ENCODE measurements around the gene PDE11A. TPM values are rescaled to one million over a fixed set of nuclear protein-coding genes. Genes with fewer than 3 reads are reported as not detected.

The PDE11A gene
- total RNA-seq, 1 experiment from 2014 or later = 0.61 TPM

GRCh38 chr2:177746358-177746757 is 326.2 kb downstream of the PDE11A start:
- H3K79me2 ChIP-seq (ENCODE audit: insufficient read depth, low read length) = no peaks in the 10 kb centered on the region
- no peak overlapping the region for H3K27ac ChIP-seq (ENCODE audit: low read depth, low read length)
- no peak for DNase-seq (ENCODE audit: low read depth, low spot score)
- ChIA-PET POLR2A (no interaction called here), RAD21 (ENCODE audit: low non-redundant PET in 1 of 2, low total read pairs in 2 of 2, uncharacterized antibody in 2 of 2, unreplicated experiment in 2 of 2) (no interaction called here), CTCF (no interaction called here)
- no peak overlapping the region for H3K9ac ChIP-seq (ENCODE audit: low read length)
- H4K20me1 ChIP-seq (ENCODE audit: insufficient read depth) = no peaks in the 10 kb centered on the region
- H2AFZ ChIP-seq (ENCODE audit: low read depth, low read length, poor library complexity, severe bottlenecking) = no peak overlapping the region
- no peak overlapping the region for H3K4me3 ChIP-seq (replicated peaks in 1 of 2; ENCODE audit: low read depth in 1 of 2, low read length in 2 of 2)
- no peaks in the 10 kb centered on the region for H3K4me1 ChIP-seq (ENCODE audit: control insufficient read depth in 1 of 2, insufficient read depth in 2 of 2, low read length in 2 of 2)
- H3K36me3 ChIP-seq (ENCODE audit: control insufficient read depth in 1 of 2, insufficient read depth in 2 of 2, low read length in 2 of 2) = no peaks in the 10 kb centered on the region
- no peaks in the 10 kb centered on the region for H3K9me2 ChIP-seq (ENCODE audit: insufficient read depth)
- no peak overlapping the region for H3K4me2 ChIP-seq (ENCODE audit: low read length)
- no peak for TF ChIP-seq POLR2A (IDR thresholded peaks at IDR 0.05; ENCODE audit: borderline replicate concordance, extremely low read depth, insufficient read depth, insufficient read length)
- TF ChIP-seq ZBTB33 (IDR thresholded peaks at IDR 0.05; ENCODE audit: extremely low read depth, insufficient replicate concordance, low read length) = no peak
- TF ChIP-seq ZNF274 (IDR thresholded peaks at IDR 0.05; ENCODE audit: low read depth, low read length) = no peak
- TF ChIP-seq SIN3A (IDR thresholded peaks at IDR 0.05; ENCODE audit: low read depth) = no peak
- TF ChIP-seq CBX3 (IDR thresholded peaks at IDR 0.05; ENCODE audit: low read depth) = no peak
- no peak for TF ChIP-seq POLR2AphosphoS5 (IDR thresholded peaks at IDR 0.05; ENCODE audit: low read depth, low read length)
- TF ChIP-seq FOSL1 (IDR thresholded peaks at IDR 0.05; ENCODE audit: low read depth) = no peak
- TF ChIP-seq TCF7L2 (IDR thresholded peaks at IDR 0.05; ENCODE audit: borderline replicate concordance, extremely low read depth, insufficient read depth, insufficient read length) = no peak
- no peak for TF ChIP-seq CEBPB (IDR thresholded peaks at IDR 0.05; ENCODE audit: low read depth)
- TF ChIP-seq EZH2phosphoT487 (IDR thresholded peaks at IDR 0.05; ENCODE audit: borderline replicate concordance) = no peak
- no peak for TF ChIP-seq REST (IDR thresholded peaks at IDR 0.05; ENCODE audit: low read depth)
- TF ChIP-seq EGR1 (IDR thresholded peaks at IDR 0.05; ENCODE audit: low read depth) = no peak
- TF ChIP-seq ELF1 (IDR thresholded peaks at IDR 0.05; ENCODE audit: borderline replicate concordance, low read depth) = no peak
- no peak for TF ChIP-seq YY1 (IDR thresholded peaks at IDR 0.05; ENCODE audit: extremely low read depth, insufficient replicate concordance, low read depth, low read length)
- 0 out of 2 replicates have a peak, but pooled peaks cover 3% of the 10 kb centered on the region for H3K27me3 ChIP-seq (ENCODE audit: insufficient read depth, low read length)
- intact Hi-C loops (cut with micrococcal nuclease) = no loop called here
- H3K9me3 ChIP-seq (ENCODE audit: control insufficient read depth in 1 of 2, insufficient read depth in 1 of 2, low read depth in 1 of 2, low read length in 2 of 2) = no peaks in the 10 kb centered on the region
- no peak for ATAC-seq
- BruUV-seq (replicated peaks) = no TSS peak
